Body of pancreas (tissue), 4 donors: Measurements from ENCODE around the gene NCCRP1.

Source experiments
- CTCF ChIP-seq, 7 experiments: fragments of 450-650 bp in 4 of 7; fragments of 200-600 bp in 3 of 7; sonication (generic) in 3 of 7; IDR thresholded peaks; one replicate each; pipeline ENCODE4 v1.5.1; 2016 to 2019; ENCODE audit warnings: antibody characterized with exemption in 7 of 7
- POLR2A ChIP-seq, 3 donors: fragments of 450-650 bp; IDR thresholded peaks; one replicate each; pipeline ENCODE4 v1.6.1; 2016; ENCODE audit warnings: antibody characterized with exemption in 3 of 3, mild to moderate bottlenecking in 2 of 3

GRCh38 chr19:39175564-39175963 lies 21.2 kb upstream of the NCCRP1 start:
- TF ChIP-seq CTCF (IDR thresholded peaks at IDR 0.05) = no peak
- no peak for TF ChIP-seq POLR2A (IDR thresholded peaks at IDR 0.05)
